SK-N-SH (cell line): ENCODE data around the gene ADGRA1. TPM values are rescaled to one million over a fixed set of nuclear protein-coding genes. Genes with fewer than 3 reads are reported as not detected.

Experiments
- CTCF ChIA-PET: fragments of 300-600, 350-600 bp; formaldehyde crosslinking; extraction: SDS; loops from one replicate; lab custom pipeline; 2021; lab: Yijun Ruan, JAX
- POLR2A ChIA-PET: fragments of 350-600 bp; sonication (Branson Sonifier 250); formaldehyde crosslinking; extraction: SDS; loops from one replicate; lab custom pipeline; 2020; ENCODE audit warnings: antibody characterized with exemption, inconsistent platforms; lab: Yijun Ruan, JAX
- DNase-seq: peaks from one replicate; pipeline ENCODE4 v3.0.0; 2012
- H2AFZ ChIP-seq: fragments of 200-600 bp; sonication (generic); 2 replicates; pipeline ENCODE4 v1.8.1; 2016; ENCODE audit warnings: antibody characterized with exemption, mild to moderate bottlenecking, low read depth
- H3F3A ChIP-seq: fragments of 200-600 bp; sonication (generic); replicated peaks from 2 replicates; pipeline ENCODE3; 2016; ENCODE audit warnings: antibody characterized with exemption, mild to moderate bottlenecking; ENCODE audit not compliant: insufficient read depth
- H3K27ac ChIP-seq, 2 experiments: fragments of 200-500 bp in 1 of 2; fragments of 200-600 bp in 1 of 2; sonication (Bioruptor generic) in 1 of 2; sonication (generic), shearing (Covaris generic) in 1 of 2; 2 replicates each; pipeline versions ENCODE4 v1.5.1 to v1.6.1; 2014 to 2016; ENCODE audit warnings: low read depth in 2 of 2, inconsistent platforms in 1 of 2, low read length in 1 of 2, mild to moderate bottlenecking in 1 of 2, mixed read lengths in 1 of 2
- H3K27me3 ChIP-seq: fragments of 200-600 bp; sonication (generic), shearing (Covaris generic); 2 replicates; pipeline ENCODE4 v1.6.1; 2016; ENCODE audit warnings: mixed run types; ENCODE audit not compliant: insufficient read depth
- H3K36me3 ChIP-seq, 2 experiments: fragments of 200-500 bp in 1 of 2; fragments of 200-600 bp in 1 of 2; sonication (Bioruptor generic) in 1 of 2; sonication (generic) in 1 of 2; replicated peaks in 1 of 2; 2 replicates each; pipeline versions ENCODE3 to v1.5.1; 2014 to 2016; ENCODE audit warnings: low read length in 1 of 2, mild to moderate bottlenecking in 1 of 2; ENCODE audit not compliant: insufficient read depth in 2 of 2, control insufficient read depth in 1 of 2
- H3K4me1 ChIP-seq, 2 experiments: fragments of 200-500 bp in 1 of 2; fragments of 200-600 bp in 1 of 2; sonication (Bioruptor generic) in 1 of 2; sonication (generic), shearing (Covaris generic) in 1 of 2; 2 replicates each; pipeline versions ENCODE4 v1.5.1 to v1.6.1; 2014 to 2016; ENCODE audit warnings: low read depth in 1 of 2, low read length in 1 of 2, mixed run types in 1 of 2; ENCODE audit not compliant: insufficient read depth in 2 of 2, control insufficient read depth in 1 of 2
- H3K4me2 ChIP-seq: fragments of 200-600 bp; sonication (generic), shearing (Covaris generic); 2 replicates; pipeline ENCODE4 v1.6.1; 2017; ENCODE audit warnings: mixed run types
- H3K4me3 ChIP-seq, 2 experiments: fragments of 200-500 bp in 1 of 2; fragments of 200-600 bp in 1 of 2; sonication (Bioruptor generic) in 1 of 2; sonication (generic), shearing (Covaris generic) in 1 of 2; 2 replicates each; pipeline versions ENCODE4 v1.5.1 to v1.8.1; 2014 to 2016; ENCODE audit warnings: low read depth in 2 of 2, inconsistent platforms in 1 of 2, low read length in 1 of 2, mild to moderate bottlenecking in 1 of 2, mixed read lengths in 1 of 2, moderate library complexity in 1 of 2
- H3K79me2 ChIP-seq: fragments of 200-600 bp; sonication (generic); 2 replicates; pipeline ENCODE4 v1.8.1; 2017; ENCODE audit warnings: mild to moderate bottlenecking; ENCODE audit not compliant: insufficient read depth
- H3K9ac ChIP-seq: fragments of 200-600 bp; sonication (generic); 2 replicates; pipeline ENCODE4 v1.6.1; 2017; ENCODE audit warnings: mixed run types
- H3K9me2 ChIP-seq: fragments of 200-600 bp; sonication (generic); 2 replicates; pipeline ENCODE4 v1.6.1; 2017; ENCODE audit warnings: mixed run types
- H3K9me3 ChIP-seq: fragments of 200-600 bp; sonication (generic); 2 replicates; pipeline ENCODE4 v1.6.1; 2017; ENCODE audit warnings: mixed run types, mild to moderate bottlenecking, moderate library complexity
- H4K20me1 ChIP-seq: fragments of 200-600 bp; sonication (generic); 2 replicates; pipeline ENCODE4 v1.6.1; 2017; ENCODE audit warnings: mild to moderate bottlenecking, mixed run types; ENCODE audit not compliant: insufficient read depth
- EZH2phosphoT487 ChIP-seq: fragments of 200-600 bp; sonication (generic); IDR thresholded peaks from 2 replicates; pipeline ENCODE4 v1.6.1; 2017; ENCODE audit warnings: low read depth, mixed run types, mild to moderate bottlenecking, antibody characterized with exemption, moderate library complexity, borderline replicate concordance
- FOSL2 ChIP-seq: IDR thresholded peaks from 2 replicates; pipeline ENCODE4 v1.4.0; 2012; ENCODE audit warnings: low read depth, mild to moderate bottlenecking, moderate library complexity, borderline replicate concordance
- FOXM1 ChIP-seq: IDR thresholded peaks from 2 replicates; pipeline ENCODE4 v1.4.0; 2012; ENCODE audit warnings: low read depth, mild to moderate bottlenecking
- GABPA ChIP-seq: IDR thresholded peaks from 2 replicates; pipeline ENCODE4 v1.4.0; 2012; ENCODE audit warnings: low read depth, mild to moderate bottlenecking
- GATA2 ChIP-seq: sonication (generic); formaldehyde crosslinking; IDR thresholded peaks from 2 replicates; pipeline ENCODE4 v1.5.0; 2020; ENCODE audit warnings: mild to moderate bottlenecking, missing genetic modification reagents
- MEF2A ChIP-seq: IDR thresholded peaks from 2 replicates; pipeline ENCODE4 v1.4.0; 2012; ENCODE audit warnings: low read depth, borderline replicate concordance
- MXI1 ChIP-seq: IDR thresholded peaks from 2 replicates; pipeline ENCODE4 v1.6.1; 2012; ENCODE audit warnings: mild to moderate bottlenecking, low read depth, low read length, improper control_type of control experiment
- NFIC ChIP-seq: IDR thresholded peaks from 2 replicates; pipeline ENCODE4 v1.4.0; 2012; ENCODE audit warnings: borderline replicate concordance
- NRF1 ChIP-seq: IDR thresholded peaks from 2 replicates; pipeline ENCODE4 v1.6.1; 2012; ENCODE audit warnings: low read depth, mild to moderate bottlenecking, low read length
- POLR2AphosphoS5 ChIP-seq: IDR thresholded peaks from 2 replicates; pipeline ENCODE4 v1.6.1; 2012; ENCODE audit warnings: low read depth, low read length
- SIN3A ChIP-seq: IDR thresholded peaks from 2 replicates; pipeline ENCODE4 v1.6.1; 2012; ENCODE audit warnings: low read depth, mild to moderate bottlenecking, low read length, moderate library complexity, borderline replicate concordance
- TEAD4 ChIP-seq: IDR thresholded peaks from 2 replicates; pipeline ENCODE4 v1.4.0; 2012; ENCODE audit warnings: mild to moderate bottlenecking, borderline replicate concordance; ENCODE audit not compliant: insufficient read depth
- USF2 ChIP-seq: fragments of 150-350 bp; IDR thresholded peaks from 2 replicates; pipeline ENCODE4 v1.6.1; 2017; ENCODE audit warnings: antibody characterized with exemption, low read length, low read depth, borderline replicate concordance
- YY1 ChIP-seq: IDR thresholded peaks from 2 replicates; pipeline ENCODE4 v1.4.0; 2012; ENCODE audit warnings: low read depth, mild to moderate bottlenecking
- ZBTB33 ChIP-seq: IDR thresholded peaks from 2 replicates; pipeline ENCODE4 v1.4.0; 2012; ENCODE audit warnings: low read depth, borderline replicate concordance
- WGBS: methylation state at CpG from one replicate; pipeline ENCODE4 v1.1.6; 2017; ENCODE audit warnings: low lambda C conversion rate; 5-methylcytosine and 5-hydroxymethylcytosine counted together
- polyA plus RNA-seq, 3 experiments: library from polyadenylated mRNA; depleted of rRNA; stranded (reverse); fragments of >200 nt; gene quantifications; 2 replicates each; pipeline ENCODE4 v1.2.3, GENCODE V29; 2012
- TF ChIP-seq, protein P1 (sequence below): IDR thresholded peaks from 2 replicates; pipeline ENCODE4; 2012
- TF ChIP-seq, protein P2 (sequence below): IDR thresholded peaks from 2 replicates; pipeline ENCODE4 v1.4.0; 2012; ENCODE audit warnings: low read depth
- TF ChIP-seq, protein P3 (sequence below): fragments of 200-600 bp; sonication (generic); IDR thresholded peaks from 2 replicates; pipeline ENCODE4 v1.6.1; 2017; ENCODE audit warnings: antibody characterized with exemption, mild to moderate bottlenecking, moderate library complexity

The ADGRA1 gene
- polyA plus RNA-seq, 1 of the 3 experiments (the other 2 are of a cell fraction): not detected

- TF ChIP-seq FOSL2: no peak
- TF ChIP-seq, protein P1, sequence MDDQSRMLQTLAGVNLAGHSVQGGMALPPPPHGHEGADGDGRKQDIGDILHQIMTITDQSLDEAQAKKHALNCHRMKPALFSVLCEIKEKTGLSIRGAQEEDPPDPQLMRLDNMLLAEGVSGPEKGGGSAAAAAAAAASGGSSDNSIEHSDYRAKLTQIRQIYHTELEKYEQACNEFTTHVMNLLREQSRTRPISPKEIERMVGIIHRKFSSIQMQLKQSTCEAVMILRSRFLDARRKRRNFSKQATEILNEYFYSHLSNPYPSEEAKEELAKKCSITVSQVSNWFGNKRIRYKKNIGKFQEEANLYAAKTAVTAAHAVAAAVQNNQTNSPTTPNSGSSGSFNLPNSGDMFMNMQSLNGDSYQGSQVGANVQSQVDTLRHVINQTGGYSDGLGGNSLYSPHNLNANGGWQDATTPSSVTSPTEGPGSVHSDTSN: no peak
- TF ChIP-seq POLR2AphosphoS5: no peak
- no peak for TF ChIP-seq MXI1
Measured at GRCh38 chr10:133097418-133097817, 9.7 kb downstream of the ADGRA1 start (continued).

GRCh38 chr10:133097961-133098360 lies 10.2 kb downstream of the ADGRA1 start:
- WGBS: 17% methylated on average over 4 of the region's 11 CpGs
- Histone ChIP-seq H3K79me2 (no peaks in the 10 kb centered on the region), H3K36me3 (no peaks in the 10 kb centered on the region), H3K27ac (no peak overlapping the region), H3K4me2 (no peak overlapping the region), H3F3A (no peaks in the 10 kb centered on the region), H3K4me3 (no peak overlapping the region), H3K27me3 (no peaks in the 10 kb centered on the region), H4K20me1 (no peaks in the 10 kb centered on the region), H3K9ac (no peak overlapping the region), H3K9me3 (no peaks in the 10 kb centered on the region), H2AFZ (no peak overlapping the region), H3K9me2 (no peaks in the 10 kb centered on the region), H3K4me1 (no peaks in the 10 kb centered on the region)
- POLR2A ChIA-PET: no interaction called here
- CTCF ChIA-PET: interaction anchor here (0.8 to 1.6 kb wide), 5 partner anchors 20 to 443 kb away, joined by 3 to 5 read pairs (median 3); no protein-coding TSS in a partner anchor
- DNase-seq: no peak
- TF ChIP-seq FOXM1: no peak
- TF ChIP-seq MEF2A: no peak
- TF ChIP-seq NFIC: no peak
- no peak for TF ChIP-seq EZH2phosphoT487
- no peak for TF ChIP-seq FOSL2
- TF ChIP-seq MXI1: no peak
- TF ChIP-seq, protein P2, sequence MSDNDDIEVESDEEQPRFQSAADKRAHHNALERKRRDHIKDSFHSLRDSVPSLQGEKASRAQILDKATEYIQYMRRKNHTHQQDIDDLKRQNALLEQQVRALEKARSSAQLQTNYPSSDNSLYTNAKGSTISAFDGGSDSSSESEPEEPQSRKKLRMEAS: no peak
- no peak for TF ChIP-seq TEAD4
- no peak for TF ChIP-seq GABPA
- TF ChIP-seq SIN3A: no peak
- TF ChIP-seq NRF1: no peak
- TF ChIP-seq YY1: no peak
- TF ChIP-seq GATA2: no peak
- no peak for TF ChIP-seq ZBTB33
- TF ChIP-seq, protein P3, sequence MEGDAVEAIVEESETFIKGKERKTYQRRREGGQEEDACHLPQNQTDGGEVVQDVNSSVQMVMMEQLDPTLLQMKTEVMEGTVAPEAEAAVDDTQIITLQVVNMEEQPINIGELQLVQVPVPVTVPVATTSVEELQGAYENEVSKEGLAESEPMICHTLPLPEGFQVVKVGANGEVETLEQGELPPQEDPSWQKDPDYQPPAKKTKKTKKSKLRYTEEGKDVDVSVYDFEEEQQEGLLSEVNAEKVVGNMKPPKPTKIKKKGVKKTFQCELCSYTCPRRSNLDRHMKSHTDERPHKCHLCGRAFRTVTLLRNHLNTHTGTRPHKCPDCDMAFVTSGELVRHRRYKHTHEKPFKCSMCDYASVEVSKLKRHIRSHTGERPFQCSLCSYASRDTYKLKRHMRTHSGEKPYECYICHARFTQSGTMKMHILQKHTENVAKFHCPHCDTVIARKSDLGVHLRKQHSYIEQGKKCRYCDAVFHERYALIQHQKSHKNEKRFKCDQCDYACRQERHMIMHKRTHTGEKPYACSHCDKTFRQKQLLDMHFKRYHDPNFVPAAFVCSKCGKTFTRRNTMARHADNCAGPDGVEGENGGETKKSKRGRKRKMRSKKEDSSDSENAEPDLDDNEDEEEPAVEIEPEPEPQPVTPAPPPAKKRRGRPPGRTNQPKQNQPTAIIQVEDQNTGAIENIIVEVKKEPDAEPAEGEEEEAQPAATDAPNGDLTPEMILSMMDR: no peak
- no peak for TF ChIP-seq USF2
